Endothelial cell of umbilical vein (primary cell): Measurements from ENCODE around the gene RFC2. TPM values are rescaled to one million over a fixed set of nuclear protein-coding genes. Genes with fewer than 3 reads are reported as not detected.
A peak's percentile ranks its signal among the peaks of the same experiment; 100 is the strongest.

ENCODE experiments used
- BruUV-seq: library from RNA; stranded (reverse); fragments of 400-500 nt; replicated peaks from 2 replicates; lab custom pipeline; 2021; lab: Mats Ljungman, UMichigan
- CTCF ChIA-PET: fragments of 300-600, 350-600 bp; sonication (Branson Sonifier 250); formaldehyde crosslinking; loops from one replicate; lab custom pipeline; 2021; ENCODE audit warnings: antibody characterized with exemption, inconsistent platforms; lab: Charles Lee
- POLR2A ChIA-PET: fragments of 300-600, 350-600 bp; sonication (Branson Sonifier 250); formaldehyde crosslinking; loops from one replicate; lab custom pipeline; 2021; ENCODE audit warnings: antibody characterized with exemption, inconsistent platforms; lab: Charles Lee
- DNase-seq: peaks from one replicate; pipeline ENCODE4 v3.0.0-alpha.2; 2011; ENCODE audit warnings: low read depth, low spot score
- FAIRE-seq: peaks from 2 replicates; lab custom pipeline; 2011; peaks lifted over from hg19 to GRCh38; lab: Jason Lieb, UNC
- H2AFZ ChIP-seq: 2 replicates; pipeline ENCODE4 v1.6.0; 2012; ENCODE audit warnings: low read depth, low read length, control low read depth, inconsistent platforms
- H3K27ac ChIP-seq: 2 replicates; pipeline ENCODE4 v1.5.1; 2011; ENCODE audit warnings: low read depth, mild to moderate bottlenecking, control low read depth, low read length, moderate library complexity; ENCODE audit not compliant: insufficient read depth
- H3K27me3 ChIP-seq, 2 experiments: 2 replicates each; pipeline versions ENCODE4 v1.6.0 to v1.6.1; 2011; ENCODE audit warnings: low read length in 2 of 2, mixed read lengths in 1 of 2; ENCODE audit not compliant: control insufficient read depth in 2 of 2, insufficient read depth in 2 of 2
- H3K36me3 ChIP-seq, 2 experiments: 2 replicates in 1 of 2; 3 replicates in 1 of 2; pipeline ENCODE4 v1.5.1; 2011; ENCODE audit warnings: low read length in 2 of 2, mild to moderate bottlenecking in 1 of 2, moderate library complexity in 1 of 2; ENCODE audit not compliant: control insufficient read depth in 2 of 2, insufficient read depth in 2 of 2; ENCODE audit errors: extremely low read depth in 1 of 2
- H3K4me1 ChIP-seq: 3 replicates; pipeline ENCODE4 v1.5.1; 2011; ENCODE audit warnings: mild to moderate bottlenecking, low read length; ENCODE audit not compliant: control insufficient read depth, insufficient read depth; ENCODE audit errors: extremely low read depth
- H3K4me2 ChIP-seq: 2 replicates; pipeline ENCODE4 v1.6.1; 2011; ENCODE audit warnings: low read length, control low read depth, mixed read lengths; ENCODE audit not compliant: insufficient read depth
- H3K4me3 ChIP-seq, 3 experiments: fragments of 200-600 bp in 1 of 3; sonication (generic), shearing (Covaris generic) in 1 of 3; replicated peaks in 1 of 3; 2 replicates each; pipeline ENCODE4 v1.5.1; 2011 to 2016; ENCODE audit warnings: control low read depth in 3 of 3, low read length in 3 of 3, mild to moderate bottlenecking in 2 of 3, inconsistent platforms in 1 of 3, low read depth in 1 of 3, moderate library complexity in 1 of 3; ENCODE audit not compliant: insufficient read depth in 1 of 3
- H3K79me2 ChIP-seq: 2 replicates; pipeline ENCODE4 v1.6.0; 2012; ENCODE audit warnings: low read length, inconsistent platforms; ENCODE audit not compliant: control insufficient read depth, insufficient read depth
- H3K9ac ChIP-seq: replicated peaks from 2 replicates; pipeline ENCODE3; 2011; ENCODE audit warnings: low read length, control low read depth; ENCODE audit not compliant: insufficient read depth; ENCODE audit errors: extremely low read depth
- H3K9me1 ChIP-seq: replicated peaks from 3 replicates; pipeline ENCODE4 v1.6.0; 2011; ENCODE audit warnings: mild to moderate bottlenecking, low read length; ENCODE audit not compliant: control insufficient read depth, insufficient read depth; ENCODE audit errors: extremely low read depth
- H3K9me3 ChIP-seq: replicated peaks from 2 replicates; pipeline ENCODE4 v1.5.1; 2012; ENCODE audit warnings: low read length, inconsistent platforms; ENCODE audit not compliant: control insufficient read depth, insufficient read depth
- H4K20me1 ChIP-seq: replicated peaks from 2 replicates; pipeline ENCODE3; 2011; ENCODE audit warnings: mild to moderate bottlenecking, low read length; ENCODE audit not compliant: control insufficient read depth, insufficient read depth; ENCODE audit errors: extremely low read depth
- EZH2 ChIP-seq: IDR thresholded peaks from 2 replicates; pipeline ENCODE4 v1.6.1; 2012; ENCODE audit warnings: borderline replicate concordance, low read depth, mild to moderate bottlenecking, moderate library complexity, low read length, inconsistent platforms; ENCODE audit not compliant: severe bottlenecking
- FOS ChIP-seq: IDR thresholded peaks from 2 replicates; pipeline ENCODE4 v1.6.1; 2011; ENCODE audit warnings: mild to moderate bottlenecking, low read length, moderate library complexity, borderline replicate concordance; ENCODE audit not compliant: insufficient read depth
- GATA2 ChIP-seq: IDR thresholded peaks from 2 replicates; pipeline ENCODE4 v1.7.0; 2011; ENCODE audit warnings: low read depth, mild to moderate bottlenecking, moderate library complexity, mixed read lengths, low read length; ENCODE audit not compliant: insufficient read length, insufficient read depth
- JUN ChIP-seq: IDR thresholded peaks from 2 replicates; pipeline ENCODE4 v1.6.1; 2011; ENCODE audit warnings: borderline replicate concordance, low read depth; ENCODE audit not compliant: insufficient read length, insufficient read depth
- MYC ChIP-seq: IDR thresholded peaks from one replicate; pipeline ENCODE4 v1.6.1; 2011; ENCODE audit warnings: mild to moderate bottlenecking, low read depth, low read length
- POLR2A ChIP-seq: IDR thresholded peaks from 2 replicates; pipeline ENCODE4 v1.6.1; 2012; ENCODE audit warnings: low read depth, mild to moderate bottlenecking, control low read depth, low read length
- POLR2AphosphoS5 ChIP-seq: IDR thresholded peaks from 2 replicates; pipeline ENCODE4 v1.6.1; 2012; ENCODE audit warnings: low read depth, mild to moderate bottlenecking, control low read depth, low read length, moderate library complexity; ENCODE audit not compliant: insufficient read depth
- dilution Hi-C: fragments of 300-500 bp; cut with MboI; formaldehyde crosslinking; loops from one replicate; pipeline ENCODE4 v1.15.0; 2019; ENCODE audit warnings: low sequenced_read_pairs; ENCODE audit not compliant: extremely low pct_ligation_motif_present
- intact Hi-C: fragments of 100-400 bp; cut with micrococcal nuclease; formaldehyde crosslinking; loops from one replicate; pipeline ENCODE4 v1.10.0; 2022
- polyA plus RNA-seq, 4 experiments: library from polyadenylated mRNA; depleted of rRNA in 3 of 4; stranded (reverse) in 3 of 4; unstranded in 1 of 4; fragments of >200 nt; gene quantifications; 2 replicates each; pipeline versions ENCODE4 v1.2.1 to v1.2.3, GENCODE V29; 2011 to 2012; ENCODE audit warnings: missing spikeins in 1 of 4
- total RNA-seq: library from RNA; stranded (reverse); gene quantifications from 2 replicates; pipeline ENCODE4 v1.2.3, GENCODE V29; 2021
- TF ChIP-seq, protein P1 (sequence below), 2 donors: IDR thresholded peaks; 1 replicate in 1 of 2; 2 replicates in 1 of 2; pipeline ENCODE4 v1.5.1; 2011; ENCODE audit warnings: low read length in 2 of 2, mild to moderate bottlenecking in 2 of 2, moderate library complexity in 2 of 2, control low read depth in 1 of 2, inconsistent platforms in 1 of 2, low read depth in 1 of 2; ENCODE audit not compliant: insufficient read depth in 1 of 2; ENCODE audit errors: extremely low read depth in 1 of 2
- TF ChIP-seq, protein P2 (sequence below): IDR thresholded peaks from 2 replicates; pipeline ENCODE4 v1.6.1; 2011; ENCODE audit not compliant: insufficient read depth, insufficient read length

Gene RFC2
- total and polyA plus RNA-seq, 2 donors (not counting 3 experiments of a cell fraction or from before 2014, with no cell fraction given): 24.4 to 44.3 TPM

DNA sequence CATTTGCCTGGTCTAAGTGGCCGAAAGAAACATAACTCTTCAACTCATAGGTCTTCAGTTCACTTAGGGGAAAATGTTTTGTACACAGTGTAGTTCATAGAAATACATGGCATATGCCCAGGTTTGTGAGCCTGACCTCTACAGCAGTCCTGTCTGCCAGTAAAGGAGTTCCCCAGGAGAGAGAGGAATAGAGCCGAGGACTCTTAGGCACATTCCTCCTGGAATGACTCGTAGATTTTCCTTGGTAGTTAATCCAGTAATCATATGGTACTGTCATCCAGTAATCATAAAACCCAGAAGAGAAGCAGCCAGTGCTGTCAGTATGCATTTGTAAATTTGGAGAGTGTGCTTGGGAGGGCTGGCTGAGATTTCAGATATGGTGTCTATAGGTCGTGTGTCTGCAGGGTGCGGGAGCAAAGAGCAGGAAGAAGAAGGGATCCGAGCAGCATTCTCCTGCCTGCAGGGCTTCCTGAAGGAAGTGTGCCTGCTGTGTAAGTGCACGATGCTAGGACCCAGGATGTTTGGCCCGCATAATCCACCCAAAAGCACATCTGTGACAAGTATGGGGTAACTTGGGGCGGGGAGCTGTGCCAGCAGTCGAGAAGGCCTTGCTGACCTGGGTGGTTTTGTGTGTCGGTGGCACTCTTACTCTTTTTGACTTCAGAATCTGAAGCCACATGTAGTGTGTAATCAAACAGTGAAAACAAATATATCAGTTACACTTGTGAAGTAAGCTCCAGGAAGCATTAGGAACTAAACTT, 66.1 kb downstream of the RFC2 start:
- H3K4me3 ChIP-seq: no peak overlapping the region
- H3K36me3 ChIP-seq: peaks cover 28 to 35% of the 10 kb centered on the region in 2 experiments
- TF ChIP-seq POLR2A (no peak), MYC (no peak), FOS (peak; percentile 25), GATA2 (no peak), JUN (no peak)
- dilution Hi-C loops: no loop called here
- no peaks in the 10 kb centered on the region for H3K9me1 ChIP-seq
- FAIRE-seq (peak; percentile 35), DNase-seq (peak; percentile 22)
- H3K9me3 ChIP-seq: no peaks in the 10 kb centered on the region
- peaks cover 42% of the 10 kb centered on the region for H3K4me1 ChIP-seq
- H3K4me2 ChIP-seq: no peak overlapping the region
- ChIA-PET POLR2A (no interaction called here), CTCF (no interaction called here)
- intact Hi-C loops: no loop called here
- no peaks in the 10 kb centered on the region for H3K27me3 ChIP-seq
- H2AFZ ChIP-seq: no peak overlapping the region
- no TSS peak for BruUV-seq
- peaks cover 3% of the 10 kb centered on the region for H4K20me1 ChIP-seq
- H3K27ac ChIP-seq: peak overlapping the region; percentile 18
- H3K79me2 ChIP-seq: peaks cover 85% of the 10 kb centered on the region
- H3K9ac ChIP-seq: no peak overlapping the region

GRCh38 chr7:74185636-74186035, 68.6 kb downstream of the RFC2 start:
- H3K79me2 ChIP-seq: peaks cover 100% of the 10 kb centered on the region
- peaks cover 51% of the 10 kb centered on the region for H3K4me1 ChIP-seq
- no peak overlapping the region for H3K27ac ChIP-seq
- no TSS peak for BruUV-seq
- H3K9ac ChIP-seq: no peak overlapping the region
- intact Hi-C loops (loop anchor here (1.0 kb wide), 1 partner anchor 11 kb away; the partner anchor contains the start of gene EIF4H), dilution Hi-C loops (no loop called here)
- H3K9me3 ChIP-seq: no peaks in the 10 kb centered on the region
- H2AFZ ChIP-seq: no peak overlapping the region
- no peak overlapping the region for H3K4me3 ChIP-seq
- H3K27me3 ChIP-seq: no peaks in the 10 kb centered on the region
- H3K36me3 ChIP-seq: peaks cover 21 to 35% of the 10 kb centered on the region in 2 experiments
- peak overlapping the region; percentile 81 for H3K4me2 ChIP-seq
- H3K9me1 ChIP-seq: no peaks in the 10 kb centered on the region
- peaks cover 7% of the 10 kb centered on the region for H4K20me1 ChIP-seq
- TF ChIP-seq POLR2AphosphoS5: no peak
- TF ChIP-seq JUN: no peak
- TF ChIP-seq FOS: no peak
- TF ChIP-seq EZH2: no peak
- TF ChIP-seq, protein P1, sequence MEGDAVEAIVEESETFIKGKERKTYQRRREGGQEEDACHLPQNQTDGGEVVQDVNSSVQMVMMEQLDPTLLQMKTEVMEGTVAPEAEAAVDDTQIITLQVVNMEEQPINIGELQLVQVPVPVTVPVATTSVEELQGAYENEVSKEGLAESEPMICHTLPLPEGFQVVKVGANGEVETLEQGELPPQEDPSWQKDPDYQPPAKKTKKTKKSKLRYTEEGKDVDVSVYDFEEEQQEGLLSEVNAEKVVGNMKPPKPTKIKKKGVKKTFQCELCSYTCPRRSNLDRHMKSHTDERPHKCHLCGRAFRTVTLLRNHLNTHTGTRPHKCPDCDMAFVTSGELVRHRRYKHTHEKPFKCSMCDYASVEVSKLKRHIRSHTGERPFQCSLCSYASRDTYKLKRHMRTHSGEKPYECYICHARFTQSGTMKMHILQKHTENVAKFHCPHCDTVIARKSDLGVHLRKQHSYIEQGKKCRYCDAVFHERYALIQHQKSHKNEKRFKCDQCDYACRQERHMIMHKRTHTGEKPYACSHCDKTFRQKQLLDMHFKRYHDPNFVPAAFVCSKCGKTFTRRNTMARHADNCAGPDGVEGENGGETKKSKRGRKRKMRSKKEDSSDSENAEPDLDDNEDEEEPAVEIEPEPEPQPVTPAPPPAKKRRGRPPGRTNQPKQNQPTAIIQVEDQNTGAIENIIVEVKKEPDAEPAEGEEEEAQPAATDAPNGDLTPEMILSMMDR (IDR thresholded peaks at IDR 0.05; ENCODE audit: extremely low read depth in 1 of 2, insufficient read depth in 1 of 2, low read depth in 1 of 2, low read length in 2 of 2): no peak
- no peak for TF ChIP-seq MYC
- no peak for TF ChIP-seq POLR2A
- TF ChIP-seq, protein P2, sequence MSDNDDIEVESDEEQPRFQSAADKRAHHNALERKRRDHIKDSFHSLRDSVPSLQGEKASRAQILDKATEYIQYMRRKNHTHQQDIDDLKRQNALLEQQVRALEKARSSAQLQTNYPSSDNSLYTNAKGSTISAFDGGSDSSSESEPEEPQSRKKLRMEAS: no peak
- no peak for TF ChIP-seq GATA2
- DNase-seq (peak; percentile 75), FAIRE-seq (peak; percentile 98)
- ChIA-PET CTCF (interaction anchor here (1.0 kb wide), 2 partner anchors 18 to 20 kb away, joined by 3 to 5 read pairs; no protein-coding TSS in a partner anchor), POLR2A (no interaction called here)
